Left renal pelvis (tissue), 4 donors: ENCODE measurements around the gene TCF3. TPM values are rescaled to one million over a fixed set of nuclear protein-coding genes. Genes with fewer than 3 reads are reported as not detected.
"Not testable (repeated sequence)": the region's sequence is repeated elsewhere in the genome, so short reads cannot be mapped to it uniquely, and the experiment has no call there.

Experiments used
- DNase-seq, 4 donors: peaks; one replicate each; pipeline ENCODE4 v3.0.0-alpha.2; 2013; ENCODE audit warnings: low read depth in 4 of 4, low spot score in 3 of 4
- polyA plus RNA-seq, 4 donors: library from polyadenylated mRNA; unstranded; fragments of 120-200 nt; gene quantifications; one replicate each; pipeline ENCODE4 v1.2.1, GENCODE V29; 2013; ENCODE audit not compliant: insufficient read length in 4 of 4

The TCF3 gene
- polyA plus RNA-seq, 4 donors: 104 to 127 (median 108) TPM

- no peak for DNase-seq
These were observed 1.9 kb upstream of the TCF3 start for GRCh38 chr19:1654178-1654792.

GRCh38 chr19:1653300-1653628, 849 bp upstream of the TCF3 start:
- no peak for DNase-seq

GRCh38 chr19:1651568-1652291, 685 bp downstream of the TCF3 start:
- DNase-seq: no peak

GRCh38 chr19:1650650-1651567, 1.5 kb downstream of the TCF3 start:
- DNase-seq: no peak

- DNase-seq: no peak
These were observed 2.4 kb downstream of the TCF3 start for GRCh38 chr19:1649706-1650649.

GRCh38 chr19:1648920-1649541, 3.4 kb downstream of the TCF3 start:
- DNase-seq: no peak

- DNase-seq: no peak
These were observed 4.0 kb downstream of the TCF3 start for GRCh38 chr19:1648459-1648849.

- no peak for DNase-seq
These were observed 4.6 kb downstream of the TCF3 start for GRCh38 chr19:1647501-1648458.

- no peak for DNase-seq
These were observed 5.6 kb downstream of the TCF3 start for GRCh38 chr19:1646659-1647453.

GRCh38 chr19:1646149-1646548, 6.3 kb downstream of the TCF3 start:
- DNase-seq: no peak

GRCh38 chr19:1645299-1645698, 7.1 kb downstream of the TCF3 start:
- DNase-seq: no peak

GRCh38 chr19:1644070-1644469, 8.3 kb downstream of the TCF3 start:
- no peak for DNase-seq

- not testable (repeated sequence) for DNase-seq
These were observed 11.4 kb downstream of the TCF3 start for GRCh38 chr19:1640893-1641448.

GRCh38 chr19:1636325-1637236, 15.8 kb downstream of the TCF3 start:
- no peak for DNase-seq

GRCh38 chr19:1634938-1635243, 17.5 kb downstream of the TCF3 start:
- DNase-seq: no peak

GRCh38 chr19:1634242-1634937, 18.0 kb downstream of the TCF3 start:
- DNase-seq: no peak
